ENCODE results near the gene RLBP1. TPM values are rescaled to one million over a fixed set of nuclear protein-coding genes. Genes with fewer than 3 reads are reported as not detected.

RLBP1 gene
- total RNA-seq, 4 donors from 2014 or later = not detected

DNA sequence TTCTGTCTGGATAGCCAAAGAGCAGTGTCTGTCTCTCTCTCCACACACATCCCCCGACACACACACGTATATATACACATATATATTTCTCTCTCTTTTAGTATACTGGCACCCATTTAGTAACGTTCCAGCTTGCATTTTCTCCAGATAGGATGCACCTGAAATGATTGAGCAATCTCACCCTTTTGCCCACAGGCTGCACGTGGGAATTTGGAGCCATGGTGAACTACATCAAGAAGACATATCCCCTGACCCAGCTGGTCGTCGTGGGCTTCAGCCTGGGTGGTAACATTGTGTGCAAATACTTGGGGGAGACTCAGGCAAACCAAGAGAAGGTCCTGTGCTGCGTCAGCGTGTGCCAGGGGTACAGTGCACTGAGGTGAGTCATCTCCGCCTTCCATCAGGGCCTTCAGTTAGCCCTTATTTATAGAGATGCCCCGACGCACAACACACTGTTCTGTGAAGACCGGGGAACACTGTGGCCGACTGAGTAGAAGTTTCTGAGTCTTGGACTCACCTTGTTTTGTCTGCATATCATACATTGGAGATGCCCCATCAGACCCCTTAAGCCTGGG, 45.7 kb downstream of the RLBP1 start:
- no peak for DNase-seq
- Histone ChIP-seq H3K9me3 (no peaks in the 10 kb centered on the region), H3K27me3 (no peaks in the 10 kb centered on the region), H3K36me3 (peaks cover 0 to 72% (median 28%) of the 10 kb centered on the region in 3 donors), H3K4me1 (peaks cover 0 to 27% (median 3%) of the 10 kb centered on the region in 3 donors), H3K27ac (no peak overlapping the region), H3K4me3 (no peak overlapping the region)
- intact Hi-C loops (cut with DNase I) = loop anchor here (2.0 to 10.0 kb wide), 2 partner anchors 119 to 271 kb away; no protein-coding TSS in a partner anchor
- WGBS, 2 donors = 78% methylated on average over 11 to 12 of the region's 13 CpGs
- TF ChIP-seq POLR2A (IDR thresholded peaks at IDR 0.05) = no peak
- TF ChIP-seq, protein P1, sequence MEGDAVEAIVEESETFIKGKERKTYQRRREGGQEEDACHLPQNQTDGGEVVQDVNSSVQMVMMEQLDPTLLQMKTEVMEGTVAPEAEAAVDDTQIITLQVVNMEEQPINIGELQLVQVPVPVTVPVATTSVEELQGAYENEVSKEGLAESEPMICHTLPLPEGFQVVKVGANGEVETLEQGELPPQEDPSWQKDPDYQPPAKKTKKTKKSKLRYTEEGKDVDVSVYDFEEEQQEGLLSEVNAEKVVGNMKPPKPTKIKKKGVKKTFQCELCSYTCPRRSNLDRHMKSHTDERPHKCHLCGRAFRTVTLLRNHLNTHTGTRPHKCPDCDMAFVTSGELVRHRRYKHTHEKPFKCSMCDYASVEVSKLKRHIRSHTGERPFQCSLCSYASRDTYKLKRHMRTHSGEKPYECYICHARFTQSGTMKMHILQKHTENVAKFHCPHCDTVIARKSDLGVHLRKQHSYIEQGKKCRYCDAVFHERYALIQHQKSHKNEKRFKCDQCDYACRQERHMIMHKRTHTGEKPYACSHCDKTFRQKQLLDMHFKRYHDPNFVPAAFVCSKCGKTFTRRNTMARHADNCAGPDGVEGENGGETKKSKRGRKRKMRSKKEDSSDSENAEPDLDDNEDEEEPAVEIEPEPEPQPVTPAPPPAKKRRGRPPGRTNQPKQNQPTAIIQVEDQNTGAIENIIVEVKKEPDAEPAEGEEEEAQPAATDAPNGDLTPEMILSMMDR (IDR thresholded peaks at IDR 0.05) = no peak

DNA sequence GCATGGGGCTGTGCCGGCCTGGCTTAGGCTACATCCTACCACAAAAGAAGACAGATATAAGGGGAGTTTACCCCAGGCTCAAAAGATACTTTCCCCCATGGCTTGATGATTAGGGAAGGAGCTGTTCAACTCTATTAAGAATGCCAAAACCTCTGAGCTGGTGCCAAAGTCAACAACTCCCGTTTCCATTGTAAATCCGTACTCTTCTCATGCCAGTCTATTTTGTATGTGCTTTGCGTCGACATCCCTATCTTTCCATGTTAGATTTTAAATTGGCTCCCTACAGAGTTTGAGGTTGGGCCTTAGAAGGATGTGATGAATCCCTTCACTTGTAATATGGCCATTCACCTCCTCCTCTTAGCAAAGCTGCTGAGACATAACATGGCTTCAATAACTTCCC, 46.9 kb downstream of the RLBP1 start:
- no peak for DNase-seq
- TF ChIP-seq POLR2A (IDR thresholded peaks at IDR 0.05) = no peak
- TF ChIP-seq, protein P1 (IDR thresholded peaks at IDR 0.05) = no peak
- no peaks in the 10 kb centered on the region for H3K27me3 ChIP-seq
- no peak overlapping the region for H3K4me3 ChIP-seq
- H3K9me3 ChIP-seq = no peaks in the 10 kb centered on the region
- peaks cover 0 to 23% (median 3%) of the 10 kb centered on the region in 3 donors for H3K4me1 ChIP-seq
- peak overlapping the region in 3 of 4 donors; percentile 1 to 36 (median 20) for H3K27ac ChIP-seq
- 22 to 30% methylated on average over 5 of the region's 5 CpGs for WGBS, 2 donors
- H3K36me3 ChIP-seq = peaks cover 0 to 60% (median 28%) of the 10 kb centered on the region in 3 donors
- intact Hi-C loops (cut with DNase I) = loop anchor here (10.0 kb wide), 1 partner anchor 270 kb away; no protein-coding TSS in a partner anchor

DNA sequence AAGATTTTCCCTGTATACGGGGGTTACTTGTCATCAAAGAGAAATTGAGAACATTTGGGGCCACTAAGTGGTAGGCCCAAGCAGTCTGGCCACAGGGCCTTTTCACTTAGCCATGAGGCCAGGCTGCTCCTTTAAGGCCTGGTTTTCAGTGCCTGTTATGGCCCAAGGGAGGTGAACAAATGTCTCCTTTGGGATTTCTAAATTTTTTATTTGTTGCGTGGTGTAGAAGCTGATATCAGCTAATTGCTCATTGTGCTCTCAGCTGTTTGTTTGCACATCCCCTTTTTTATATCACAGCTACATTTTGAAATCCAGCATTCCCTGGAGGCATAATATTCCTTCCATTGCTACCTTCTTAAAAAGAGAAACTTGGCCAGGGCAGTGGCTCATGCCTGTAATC, 48.5 kb downstream of the RLBP1 start:
- intact Hi-C loops (cut with DNase I) = loop anchor here (10.0 kb wide), 1 partner anchor 268 kb away; no protein-coding TSS in a partner anchor
- Histone ChIP-seq H3K36me3 (peaks cover 0 to 44% (median 15%) of the 10 kb centered on the region in 3 donors), H3K27me3 (no peaks in the 10 kb centered on the region), H3K4me3 (no peak overlapping the region), H3K9me3 (no peaks in the 10 kb centered on the region), H3K27ac (no peak overlapping the region), H3K4me1 (peaks cover 3 to 39% (median 3%) of the 10 kb centered on the region in 3 donors)
- DNase-seq = no peak
- 81 to 82% methylated on average over 2 of the region's 2 CpGs for WGBS, 2 donors
- TF ChIP-seq POLR2A (IDR thresholded peaks at IDR 0.05) = no peak
- TF ChIP-seq, protein P1 (IDR thresholded peaks at IDR 0.05) = no peak

DNA sequence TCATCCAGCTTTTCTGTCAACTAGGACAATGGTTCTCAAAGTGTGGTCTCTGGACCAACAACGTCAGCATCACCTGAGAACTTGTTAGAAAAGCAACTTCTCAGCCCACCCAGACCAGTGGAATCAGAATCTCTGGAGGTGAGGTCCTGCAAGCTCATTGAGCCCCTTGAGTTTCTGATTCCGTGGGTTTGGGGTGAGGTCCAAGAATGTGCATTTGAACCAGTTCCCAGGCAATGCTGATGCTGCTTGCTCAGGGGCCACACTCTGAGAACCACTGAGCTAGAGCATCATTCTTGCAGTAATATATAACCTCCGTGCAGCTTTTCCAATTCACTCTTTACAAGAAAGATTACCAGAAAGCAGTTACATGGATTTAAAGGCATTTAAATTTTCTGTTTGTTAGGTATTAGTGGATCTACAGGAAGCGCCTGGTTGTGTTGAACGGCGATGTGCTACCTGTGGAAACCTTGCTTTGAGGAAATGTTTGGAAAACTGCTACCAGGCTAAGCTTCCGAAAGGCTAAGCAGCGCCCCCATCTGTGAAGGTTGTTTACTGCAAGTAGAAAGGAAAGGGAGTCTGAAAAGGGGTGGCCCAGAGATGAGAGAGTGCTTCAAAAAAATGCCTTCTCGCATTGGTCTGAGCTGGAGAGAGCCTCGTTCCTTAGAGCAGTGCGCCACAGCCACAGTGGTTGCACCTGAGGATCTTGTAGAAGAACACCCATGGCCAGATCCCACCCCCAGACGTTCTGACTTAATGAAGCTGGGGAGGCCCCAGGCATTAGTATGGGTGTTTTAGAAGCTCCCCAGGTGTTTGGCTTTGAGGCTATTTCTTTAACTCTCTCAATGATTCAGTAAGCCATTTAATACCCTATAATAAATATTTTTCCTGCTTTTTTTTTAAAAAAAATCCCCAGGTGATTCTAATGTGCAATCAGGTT, 50.0 kb downstream of the RLBP1 start:
- Histone ChIP-seq H3K4me1 (peaks cover 3 to 49% (median 18%) of the 10 kb centered on the region in 3 donors), H3K27ac (no peak overlapping the region), H3K4me3 (no peak overlapping the region), H3K9me3 (no peaks in the 10 kb centered on the region), H3K36me3 (peaks cover 0 to 34% (median 7%) of the 10 kb centered on the region in 3 donors), H3K27me3 (no peaks in the 10 kb centered on the region)
- TF ChIP-seq, protein P1 (IDR thresholded peaks at IDR 0.05) = peak; percentile 23 to 69 (median 54)
- TF ChIP-seq POLR2A (IDR thresholded peaks at IDR 0.05) = no peak
- intact Hi-C loops (cut with DNase I) = loop anchor here (10.0 kb wide), 1 partner anchor 267 kb away; no protein-coding TSS in a partner anchor
- WGBS, 2 donors = 71 to 86% methylated on average over 8 to 12 of the region's 12 CpGs
- no peak for DNase-seq

Measured in esophagus squamous epithelium (tissue), 5 donors.